ENCODE data around the gene APP.

Gene APP

GRCh38 chr21:26120828-26121227, 49.7 kb downstream of the APP start:
- Histone ChIP-seq H3K4me2 (no peak overlapping the region), H3K27me3 (no peaks in the 10 kb centered on the region), H4K20me1 (peaks cover 99% of the 10 kb centered on the region), H3K36me3 (peaks cover 28% of the 10 kb centered on the region), H3K9ac (no peak overlapping the region), H3K4me1 (peaks cover 13% of the 10 kb centered on the region), H3K27ac (no peak overlapping the region), H3K9me3 (no peaks in the 10 kb centered on the region), H3K4me3 (no peak overlapping the region)
- TF ChIP-seq Cebpa-rat (IDR thresholded peaks at IDR 0.05): no peak

GRCh38 chr21:26119906-26120305, 50.7 kb downstream of the APP start:
- no peak overlapping the region for H3K9ac ChIP-seq
- H3K27me3 ChIP-seq: no peaks in the 10 kb centered on the region
- H3K27ac ChIP-seq: no peak overlapping the region
- H3K4me1 ChIP-seq: peaks cover 19% of the 10 kb centered on the region
- no peak for TF ChIP-seq Cebpa-rat (IDR thresholded peaks at IDR 0.05)
- no peak overlapping the region for H3K4me3 ChIP-seq
- peaks cover 21% of the 10 kb centered on the region for H3K36me3 ChIP-seq
- H3K9me3 ChIP-seq: no peaks in the 10 kb centered on the region
- H3K4me2 ChIP-seq: no peak overlapping the region
- H4K20me1 ChIP-seq: peaks cover 99% of the 10 kb centered on the region

- Histone ChIP-seq H3K36me3 (peaks cover 15% of the 10 kb centered on the region), H4K20me1 (peaks cover 99% of the 10 kb centered on the region), H3K4me3 (no peak overlapping the region), H3K27ac (no peak overlapping the region), H3K4me1 (peaks cover 19% of the 10 kb centered on the region), H3K27me3 (no peaks in the 10 kb centered on the region), H3K9me3 (no peaks in the 10 kb centered on the region), H3K9ac (no peak overlapping the region), H3K4me2 (no peak overlapping the region)
- TF ChIP-seq Cebpa-rat (IDR thresholded peaks at IDR 0.05): no peak
These were observed 51.5 kb downstream of the APP start for GRCh38 chr21:26118938-26119540.

- Histone ChIP-seq H3K36me3 (peaks cover 21% of the 10 kb centered on the region), H3K4me2 (no peak overlapping the region), H3K9ac (no peak overlapping the region), H3K27ac (no peak overlapping the region), H3K27me3 (no peaks in the 10 kb centered on the region), H3K4me3 (no peak overlapping the region), H3K9me3 (no peaks in the 10 kb centered on the region), H4K20me1 (peaks cover 99% of the 10 kb centered on the region), H3K4me1 (peaks cover 19% of the 10 kb centered on the region)
- TF ChIP-seq Cebpa-rat (IDR thresholded peaks at IDR 0.05): no peak
These were observed 52.6 kb downstream of the APP start for GRCh38 chr21:26117972-26118367.

- peaks cover 26% of the 10 kb centered on the region for H3K36me3 ChIP-seq
- no peak overlapping the region for H3K4me2 ChIP-seq
- no peak overlapping the region for H3K4me3 ChIP-seq
- no peak overlapping the region for H3K9ac ChIP-seq
- H3K9me3 ChIP-seq: no peaks in the 10 kb centered on the region
- no peak overlapping the region for H3K27ac ChIP-seq
- H3K4me1 ChIP-seq: peaks cover 19% of the 10 kb centered on the region
- TF ChIP-seq Cebpa-rat (IDR thresholded peaks at IDR 0.05): no peak
- H3K27me3 ChIP-seq: no peaks in the 10 kb centered on the region
- peaks cover 100% of the 10 kb centered on the region for H4K20me1 ChIP-seq
These were observed 53.1 kb downstream of the APP start for GRCh38 chr21:26117324-26117971.

- H3K27me3 ChIP-seq: no peaks in the 10 kb centered on the region
- H4K20me1 ChIP-seq: peaks cover 100% of the 10 kb centered on the region
- H3K9ac ChIP-seq: no peak overlapping the region
- no peak overlapping the region; the same call in 1 of the 2 replicates for H3K27ac ChIP-seq
- H3K36me3 ChIP-seq: peaks cover 26% of the 10 kb centered on the region
- no peaks in the 10 kb centered on the region for H3K9me3 ChIP-seq
- H3K4me3 ChIP-seq: no peak overlapping the region
- TF ChIP-seq Cebpa-rat (IDR thresholded peaks at IDR 0.05): no peak
- peaks cover 19% of the 10 kb centered on the region for H3K4me1 ChIP-seq
- peak overlapping the region; percentile 28 for H3K4me2 ChIP-seq
These were observed 54.0 kb downstream of the APP start for GRCh38 chr21:26116456-26117011.

- no peak overlapping the region for H3K4me3 ChIP-seq
- no peak for TF ChIP-seq Cebpa-rat (IDR thresholded peaks at IDR 0.05)
- H3K27me3 ChIP-seq: no peaks in the 10 kb centered on the region
- H3K4me1 ChIP-seq: peaks cover 19% of the 10 kb centered on the region
- no peaks in the 10 kb centered on the region for H3K9me3 ChIP-seq
- H3K27ac ChIP-seq: no peak overlapping the region
- H3K36me3 ChIP-seq: peaks cover 28% of the 10 kb centered on the region
- peak overlapping the region; percentile 28 for H3K4me2 ChIP-seq
- no peak overlapping the region for H3K9ac ChIP-seq
- H4K20me1 ChIP-seq: peaks cover 97% of the 10 kb centered on the region
These were observed 54.7 kb downstream of the APP start for GRCh38 chr21:26115899-26116298.

- peaks cover 91% of the 10 kb centered on the region for H4K20me1 ChIP-seq
- H3K4me2 ChIP-seq: no peak overlapping the region
- H3K4me1 ChIP-seq: peaks cover 19% of the 10 kb centered on the region
- H3K9ac ChIP-seq: no peak overlapping the region
- peaks cover 29% of the 10 kb centered on the region for H3K36me3 ChIP-seq
- H3K27ac ChIP-seq: no peak overlapping the region
- H3K4me3 ChIP-seq: no peak overlapping the region
- H3K27me3 ChIP-seq: no peaks in the 10 kb centered on the region
- no peak for TF ChIP-seq Cebpa-rat (IDR thresholded peaks at IDR 0.05)
- H3K9me3 ChIP-seq: no peaks in the 10 kb centered on the region
These were observed 55.3 kb downstream of the APP start for GRCh38 chr21:26115305-26115704.

GRCh38 chr21:26112975-26113374, 57.6 kb downstream of the APP start:
- peaks cover 46% of the 10 kb centered on the region for H3K36me3 ChIP-seq
- no peak for TF ChIP-seq Cebpa-rat (IDR thresholded peaks at IDR 0.05)
- H3K9me3 ChIP-seq: peaks cover 10% of the 10 kb centered on the region; the same call in 1 of the 2 replicates
- no peaks in the 10 kb centered on the region for H3K27me3 ChIP-seq
- no peak overlapping the region for H3K4me3 ChIP-seq
- no peak overlapping the region for H3K9ac ChIP-seq
- H3K4me2 ChIP-seq: no peak overlapping the region
- H3K4me1 ChIP-seq: peaks cover 25% of the 10 kb centered on the region
- H4K20me1 ChIP-seq: peaks cover 70% of the 10 kb centered on the region
- no peak overlapping the region for H3K27ac ChIP-seq

GRCh38 chr21:26112127-26112742, 58.3 kb downstream of the APP start:
- Histone ChIP-seq H3K27ac (no peak overlapping the region), H3K4me1 (peaks cover 33% of the 10 kb centered on the region), H3K36me3 (peaks cover 53% of the 10 kb centered on the region), H3K27me3 (no peaks in the 10 kb centered on the region), H3K4me3 (no peak overlapping the region), H3K9me3 (peaks cover 10% of the 10 kb centered on the region; the same call in 1 of the 2 replicates), H4K20me1 (peaks cover 68% of the 10 kb centered on the region), H3K9ac (no peak overlapping the region), H3K4me2 (no peak overlapping the region)
- TF ChIP-seq Cebpa-rat (IDR thresholded peaks at IDR 0.05): no peak
